H1 (cell line): ENCODE data around the gene TNFRSF13B. TPM values are rescaled to one million over a fixed set of nuclear protein-coding genes. Genes with fewer than 3 reads are reported as not detected.

Source experiments
- CHD7 ChIP-seq: fragments of 300-600 bp; sonication (generic); IDR thresholded peaks from 2 replicates; pipeline ENCODE4 v1.7.1; 2012; ENCODE audit warnings: low read length, moderate library complexity, mild to moderate bottlenecking, inconsistent platforms; ENCODE audit not compliant: insufficient replicate concordance
- JUN ChIP-seq: IDR thresholded peaks from 2 replicates; pipeline ENCODE4 v1.6.1; 2011; ENCODE audit warnings: low read depth, mild to moderate bottlenecking, improper control_type of control experiment, low read length
- KDM4A ChIP-seq: IDR thresholded peaks from one replicate; pipeline ENCODE4 v1.7.1; 2012; ENCODE audit warnings: low read depth, mild to moderate bottlenecking, moderate library complexity, low read length, inconsistent platforms; ENCODE audit not compliant: severe bottlenecking
- POU5F1 ChIP-seq: IDR thresholded peaks from 2 replicates; pipeline ENCODE4 v1.6.1; 2011; ENCODE audit warnings: low read depth, mild to moderate bottlenecking, low read length, moderate library complexity
- SAP30 ChIP-seq: fragments of 300-600 bp; sonication (generic); IDR thresholded peaks from 2 replicates; pipeline ENCODE4 v1.7.1; 2012; ENCODE audit warnings: low read length, moderate library complexity, mild to moderate bottlenecking, inconsistent platforms; ENCODE audit not compliant: insufficient read depth, insufficient replicate concordance
- TAF7 ChIP-seq: optimal IDR thresholded peaks from 2 replicates; pipeline ENCODE3; 2011; ENCODE audit warnings: low read depth, mild to moderate bottlenecking, inconsistent platforms, low read length, moderate library complexity, borderline replicate concordance
- TCF12 ChIP-seq: IDR thresholded peaks from 2 replicates; pipeline ENCODE4 v1.6.1; 2011; ENCODE audit warnings: low read depth, mild to moderate bottlenecking, low read length
- polyA plus RNA-seq, 7 experiments: library from polyadenylated mRNA; depleted of rRNA in 3 of 7; stranded (reverse) in 5 of 7; unstranded in 2 of 7; fragments of >200 nt in 5 of 7; fragments of 200-250 nt in 2 of 7; gene quantifications; 1 replicate in 5 of 7; 2 replicates in 1 of 7; 4 replicates in 1 of 7; pipeline versions ENCODE4 v1.2.1 to v1.2.3, GENCODE V29; 2011 to 2013; ENCODE audit warnings: missing spikeins in 2 of 7, mixed read lengths in 2 of 7
- total RNA-seq: library from RNA; stranded (reverse); fragmentation: NEBNext Ultra II Directional; extraction: Animal tissue kit (Norgen Biotek cat#: 25700); gene quantifications from 2 replicates; pipeline ENCODE4 v1.2.1, GENCODE V29; 2021

The TNFRSF13B gene
- total and polyA plus RNA-seq, 2 of the 8 experiments (the other 6 are each of a cell fraction or from before 2014, with no cell fraction given), result not detected

- TF ChIP-seq CHD7, result no peak
- TF ChIP-seq TAF7, result no peak
- no peak for TF ChIP-seq KDM4A
- no peak for TF ChIP-seq SAP30
- no peak for TF ChIP-seq TCF12
- TF ChIP-seq POU5F1, result no peak
- no peak for TF ChIP-seq JUN
These were observed 18.1 kb downstream of the TNFRSF13B start (continued) for GRCh38 chr17:16953841-16954240.
